ENCODE data around the gene DAZAP1. TPM values are rescaled to one million over a fixed set of nuclear protein-coding genes. Genes with fewer than 3 reads are reported as not detected.

DAZAP1 gene
- total RNA-seq, 4 donors from 2014 or later = 45.3 to 75.4 (median 64.0) TPM

- Histone ChIP-seq H3K4me3 (no peak overlapping the region), H3K4me1 (peaks cover 14 to 86% (median 50%) of the 10 kb centered on the region in 3 donors), H3K9me3 (no peaks in the 10 kb centered on the region), H3K36me3 (peaks cover 0 to 30% of the 10 kb centered on the region in 2 donors), H3K27ac (no peak overlapping the region), H3K27me3 (peaks cover 83% of the 10 kb centered on the region)
- no CpG with 5 or more reads among the region's 24 CpGs for WGBS, 2 donors (ENCODE audit: low coverage in 1 of 2)
- no peak for ATAC-seq
- no peak for TF ChIP-seq EP300 (IDR thresholded peaks at IDR 0.05)
- TF ChIP-seq POLR2AphosphoS5 (IDR thresholded peaks at IDR 0.05) = no peak
- TF ChIP-seq CTCF (IDR thresholded peaks at IDR 0.05) = no peak
Observed at GRCh38 chr19:1471515-1472160, 64.3 kb downstream of the DAZAP1 start.

DNA sequence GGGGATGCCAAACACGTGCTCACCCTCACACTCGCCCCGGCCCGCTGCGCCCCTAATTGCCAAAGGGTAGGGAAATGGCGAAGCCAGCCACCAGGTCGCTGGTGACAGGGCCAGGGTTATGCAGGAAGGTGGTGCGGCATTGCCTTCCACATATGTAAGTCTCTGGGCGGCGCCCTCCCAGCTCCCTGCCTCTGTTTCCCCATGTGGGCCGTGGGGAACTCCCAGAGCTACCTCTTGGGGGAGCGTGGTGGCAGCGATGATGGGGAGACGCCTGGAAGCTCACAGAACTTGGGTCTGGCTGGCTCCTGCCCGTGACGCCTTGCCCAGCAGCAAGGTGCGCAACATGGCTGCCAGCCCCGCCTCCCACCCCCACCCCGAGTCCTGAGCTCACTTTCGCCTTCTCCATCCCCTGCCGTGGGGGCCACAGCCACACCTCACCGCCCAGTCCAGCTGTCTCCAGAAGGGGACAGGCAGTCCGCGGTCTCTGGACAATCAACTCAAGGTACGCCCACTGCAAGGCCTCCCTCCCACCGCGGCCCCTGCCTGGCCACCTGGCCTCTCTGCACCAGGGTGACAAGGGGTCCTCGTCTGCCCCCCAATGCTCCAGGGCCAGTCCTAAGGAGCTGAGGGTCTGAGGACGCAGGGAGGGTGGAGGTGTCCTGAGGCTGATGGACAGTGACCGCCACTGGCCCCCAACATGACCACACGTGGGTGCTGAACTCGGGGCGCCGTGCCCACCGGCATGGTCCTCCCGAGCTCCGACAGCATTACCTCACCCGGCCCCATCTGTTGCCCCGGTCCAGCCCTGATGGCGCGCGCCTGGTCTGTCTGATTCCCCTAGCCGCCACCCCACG is 65.1 kb downstream of the DAZAP1 start:
- Histone ChIP-seq H3K27me3 (peaks cover 74% of the 10 kb centered on the region), H3K27ac (no peak overlapping the region), H3K4me3 (no peak overlapping the region), H3K36me3 (peaks cover 0 to 35% of the 10 kb centered on the region in 2 donors), H3K4me1 (peaks cover 12 to 83% (median 42%) of the 10 kb centered on the region in 3 donors), H3K9me3 (no peaks in the 10 kb centered on the region)
- TF ChIP-seq EP300 (IDR thresholded peaks at IDR 0.05) (no peak), POLR2AphosphoS5 (IDR thresholded peaks at IDR 0.05) (no peak), POLR2A (IDR thresholded peaks at IDR 0.05) (no peak), CTCF (IDR thresholded peaks at IDR 0.05) (no peak)
- WGBS, 2 donors (ENCODE audit: low coverage in 1 of 2) = 34 to 50% methylated on average over 6 to 8 of the region's 44 CpGs
- no peak for ATAC-seq

DNA sequence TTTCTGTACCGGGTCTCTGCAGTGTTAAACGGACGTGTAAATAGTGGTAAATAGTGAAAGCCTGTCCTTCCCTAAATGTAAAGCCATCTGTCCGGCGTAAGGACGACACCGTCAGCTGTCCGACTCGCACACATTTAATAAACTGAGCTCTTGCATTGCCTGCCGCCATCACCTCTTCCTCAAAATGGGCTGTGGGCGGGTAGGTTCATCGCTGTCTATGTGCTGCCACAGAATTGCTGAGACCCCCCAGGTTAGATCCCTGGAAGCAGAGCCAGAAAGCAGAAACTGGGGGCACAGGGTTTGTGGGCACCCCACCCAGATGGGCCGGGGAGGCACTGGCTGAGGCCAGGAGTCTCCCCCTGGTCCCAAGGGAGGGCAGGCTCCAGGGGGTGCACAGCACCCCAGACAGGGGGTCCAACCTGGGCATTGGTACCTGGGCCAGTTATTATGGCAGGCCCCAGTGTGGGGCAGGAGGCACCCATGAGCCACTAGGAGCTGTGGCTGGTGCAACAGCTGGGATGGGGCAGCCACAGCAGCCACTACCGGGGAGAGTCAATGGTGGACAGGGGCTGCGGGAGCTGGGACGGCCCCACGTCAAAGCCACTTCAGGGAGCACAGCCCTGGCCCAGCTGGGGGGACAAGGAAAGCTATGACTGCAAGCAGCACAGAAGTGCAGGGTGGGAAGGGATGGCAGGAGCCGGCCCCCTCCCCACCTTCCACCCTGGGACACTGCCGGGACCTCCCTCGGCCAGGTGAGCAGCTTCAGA is 65.9 kb downstream of the DAZAP1 start:
- WGBS, 2 donors (ENCODE audit: low coverage in 1 of 2) = 30 to 67% methylated on average over 2 of the region's 20 CpGs

GRCh38 chr19:1474011-1474764 is 66.8 kb downstream of the DAZAP1 start:
- Histone ChIP-seq H3K27ac (no peak overlapping the region), H3K4me1 (peaks cover 6 to 79% (median 35%) of the 10 kb centered on the region in 3 donors), H3K4me3 (no peak overlapping the region), H3K9me3 (no peaks in the 10 kb centered on the region), H3K27me3 (peaks cover 57% of the 10 kb centered on the region), H3K36me3 (peaks cover 0 to 38% of the 10 kb centered on the region in 2 donors)
- no peak for ATAC-seq
- 60% methylated on average over 2 of the region's 31 CpGs; no CpG with 5 or more reads in 1 of the 2 donors for WGBS, 2 donors (ENCODE audit: low coverage in 1 of 2)
- TF ChIP-seq POLR2A (IDR thresholded peaks at IDR 0.05) (no peak), EP300 (IDR thresholded peaks at IDR 0.05) (no peak), CTCF (IDR thresholded peaks at IDR 0.05) (no peak), POLR2AphosphoS5 (IDR thresholded peaks at IDR 0.05) (no peak)

More for the DNA sequence above, 65.9 kb downstream of the DAZAP1 start:
- Histone ChIP-seq H3K36me3 (peaks cover 0 to 38% of the 10 kb centered on the region in 2 donors), H3K27ac (no peak overlapping the region), H3K9me3 (no peaks in the 10 kb centered on the region), H3K4me3 (no peak overlapping the region), H3K27me3 (peaks cover 66% of the 10 kb centered on the region), H3K4me1 (peaks cover 9 to 83% (median 39%) of the 10 kb centered on the region in 3 donors)
- ATAC-seq = no peak
- no peak for TF ChIP-seq POLR2AphosphoS5 (IDR thresholded peaks at IDR 0.05)
- no peak for TF ChIP-seq POLR2A (IDR thresholded peaks at IDR 0.05)

Data from gastroesophageal sphincter (tissue), 4 donors.